ENCODE results near the gene DOCK4. TPM values are rescaled to one million over a fixed set of nuclear protein-coding genes. Genes with fewer than 3 reads are reported as not detected.

The DOCK4 gene
- total RNA-seq, 1 donor, result 31.8 TPM

DNA sequence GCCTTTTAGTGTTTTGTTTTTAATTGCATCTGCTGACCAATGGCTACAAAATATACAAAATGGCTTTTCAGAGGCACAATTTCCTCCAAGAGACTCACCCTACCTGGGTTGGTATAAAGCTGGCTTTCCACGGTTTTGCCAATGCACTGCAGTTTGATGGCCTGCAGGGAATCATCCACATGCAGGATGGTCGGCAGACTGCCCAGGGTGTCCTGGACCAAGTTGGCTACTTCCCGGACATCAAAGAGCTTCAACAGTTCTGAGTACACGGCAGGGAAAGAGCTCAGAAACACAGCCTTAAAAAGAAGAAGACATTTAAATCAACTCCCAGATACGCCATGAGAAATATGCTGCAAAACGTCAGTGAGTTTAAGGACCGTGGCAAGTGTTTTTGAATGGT is 342.9 kb downstream of the DOCK4 start:
- no peaks in the 10 kb centered on the region for H4K20me1 ChIP-seq (ENCODE audit: insufficient read depth, low read length)
- H3K27me3 ChIP-seq (ENCODE audit: insufficient read depth, low read length), result no peaks in the 10 kb centered on the region
- no peak overlapping the region for H3K27ac ChIP-seq (ENCODE audit: low read depth, low read length)
- TF ChIP-seq, protein P1, sequence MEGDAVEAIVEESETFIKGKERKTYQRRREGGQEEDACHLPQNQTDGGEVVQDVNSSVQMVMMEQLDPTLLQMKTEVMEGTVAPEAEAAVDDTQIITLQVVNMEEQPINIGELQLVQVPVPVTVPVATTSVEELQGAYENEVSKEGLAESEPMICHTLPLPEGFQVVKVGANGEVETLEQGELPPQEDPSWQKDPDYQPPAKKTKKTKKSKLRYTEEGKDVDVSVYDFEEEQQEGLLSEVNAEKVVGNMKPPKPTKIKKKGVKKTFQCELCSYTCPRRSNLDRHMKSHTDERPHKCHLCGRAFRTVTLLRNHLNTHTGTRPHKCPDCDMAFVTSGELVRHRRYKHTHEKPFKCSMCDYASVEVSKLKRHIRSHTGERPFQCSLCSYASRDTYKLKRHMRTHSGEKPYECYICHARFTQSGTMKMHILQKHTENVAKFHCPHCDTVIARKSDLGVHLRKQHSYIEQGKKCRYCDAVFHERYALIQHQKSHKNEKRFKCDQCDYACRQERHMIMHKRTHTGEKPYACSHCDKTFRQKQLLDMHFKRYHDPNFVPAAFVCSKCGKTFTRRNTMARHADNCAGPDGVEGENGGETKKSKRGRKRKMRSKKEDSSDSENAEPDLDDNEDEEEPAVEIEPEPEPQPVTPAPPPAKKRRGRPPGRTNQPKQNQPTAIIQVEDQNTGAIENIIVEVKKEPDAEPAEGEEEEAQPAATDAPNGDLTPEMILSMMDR (IDR thresholded peaks at IDR 0.05; ENCODE audit: extremely low read depth, low read depth, low read length), result no peak
- no peaks in the 10 kb centered on the region for H3K79me2 ChIP-seq (ENCODE audit: insufficient read depth, low read length)
- H2AFZ ChIP-seq (ENCODE audit: low read length), result no peak overlapping the region
- H3K4me2 ChIP-seq (ENCODE audit: insufficient read depth, low read length), result no peak overlapping the region
- H3K9me3 ChIP-seq (ENCODE audit: low read depth, low read length), result no peaks in the 10 kb centered on the region
- H3K4me3 ChIP-seq (ENCODE audit: insufficient read depth, low read length), result no peak overlapping the region
- H3K4me1 ChIP-seq (ENCODE audit: insufficient read depth, low read length), result no peaks in the 10 kb centered on the region
- no peak for DNase-seq (ENCODE audit: insufficient read length, low spot score, missing footprints)
- no peaks in the 10 kb centered on the region for H3K36me3 ChIP-seq (ENCODE audit: insufficient read depth, low read length)

DNA sequence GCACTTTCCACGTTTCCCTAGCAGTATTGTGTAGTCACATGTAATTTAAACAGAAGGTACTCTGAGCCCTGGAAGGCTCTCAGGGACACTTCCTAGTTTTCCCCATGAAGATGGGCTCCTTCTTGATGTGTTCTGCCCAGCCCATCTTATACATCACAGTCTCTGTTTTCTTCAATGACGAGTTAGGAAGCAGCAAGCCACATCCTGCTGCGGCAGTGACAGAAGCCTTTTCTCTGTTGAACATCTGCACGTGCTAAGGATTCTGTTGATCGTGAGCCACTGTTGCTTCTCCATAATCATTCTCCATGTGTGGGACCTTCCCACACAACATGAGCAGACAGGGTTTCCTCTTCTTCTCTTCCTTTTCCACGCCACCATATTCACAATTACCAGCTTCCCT is 346.0 kb downstream of the DOCK4 start:
- H3K36me3 ChIP-seq (ENCODE audit: insufficient read depth, low read length), result no peaks in the 10 kb centered on the region
- H3K9me3 ChIP-seq (ENCODE audit: low read depth, low read length), result no peaks in the 10 kb centered on the region
- DNase-seq (ENCODE audit: insufficient read length, low spot score, missing footprints), result no peak
- no peak overlapping the region for H3K27ac ChIP-seq (ENCODE audit: low read depth, low read length)
- TF ChIP-seq, protein P1 (IDR thresholded peaks at IDR 0.05; ENCODE audit: extremely low read depth, low read depth, low read length), result no peak
- no peak overlapping the region for H3K4me2 ChIP-seq (ENCODE audit: insufficient read depth, low read length)
- H4K20me1 ChIP-seq (ENCODE audit: insufficient read depth, low read length), result no peaks in the 10 kb centered on the region
- H2AFZ ChIP-seq (ENCODE audit: low read length), result no peak overlapping the region
- H3K4me1 ChIP-seq (ENCODE audit: insufficient read depth, low read length), result no peaks in the 10 kb centered on the region
- no peak overlapping the region for H3K4me3 ChIP-seq (ENCODE audit: insufficient read depth, low read length)
- no peaks in the 10 kb centered on the region for H3K79me2 ChIP-seq (ENCODE audit: insufficient read depth, low read length)
- H3K27me3 ChIP-seq (ENCODE audit: insufficient read depth, low read length), result no peaks in the 10 kb centered on the region

DNA sequence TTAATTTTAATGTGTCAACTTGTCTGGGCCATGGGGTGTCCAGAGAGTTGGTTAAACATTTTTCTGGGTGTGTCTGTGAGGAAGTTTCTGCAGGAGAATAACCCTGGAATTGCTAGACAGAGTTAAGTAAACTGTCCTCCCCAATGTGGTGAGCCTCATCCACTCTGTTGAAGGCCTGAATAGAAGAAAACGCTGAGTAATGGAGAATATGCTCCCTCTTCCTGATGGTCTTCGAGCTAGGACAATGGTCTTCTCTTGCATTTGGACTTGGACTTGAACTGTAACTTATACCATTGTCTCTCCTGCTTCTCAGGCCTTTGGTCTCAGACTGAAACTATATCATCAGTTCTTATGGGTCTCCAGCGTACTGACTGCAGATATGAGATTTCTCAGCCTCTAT is 347.9 kb downstream of the DOCK4 start:
- H3K79me2 ChIP-seq (ENCODE audit: insufficient read depth, low read length), result no peaks in the 10 kb centered on the region
- TF ChIP-seq, protein P1 (IDR thresholded peaks at IDR 0.05; ENCODE audit: extremely low read depth, low read depth, low read length), result no peak
- no peak overlapping the region for H3K4me3 ChIP-seq (ENCODE audit: insufficient read depth, low read length)
- DNase-seq (ENCODE audit: insufficient read length, low spot score, missing footprints), result no peak
- no peaks in the 10 kb centered on the region for H4K20me1 ChIP-seq (ENCODE audit: insufficient read depth, low read length)
- H3K27me3 ChIP-seq (ENCODE audit: insufficient read depth, low read length), result no peaks in the 10 kb centered on the region
- no peaks in the 10 kb centered on the region for H3K36me3 ChIP-seq (ENCODE audit: insufficient read depth, low read length)
- no peaks in the 10 kb centered on the region for H3K9me3 ChIP-seq (ENCODE audit: low read depth, low read length)
- no peak overlapping the region for H2AFZ ChIP-seq (ENCODE audit: low read length)
- no peak overlapping the region for H3K27ac ChIP-seq (ENCODE audit: low read depth, low read length)
- peaks cover 3% of the 10 kb centered on the region for H3K4me1 ChIP-seq (ENCODE audit: insufficient read depth, low read length)
- no peak overlapping the region for H3K4me2 ChIP-seq (ENCODE audit: insufficient read depth, low read length)

DNA sequence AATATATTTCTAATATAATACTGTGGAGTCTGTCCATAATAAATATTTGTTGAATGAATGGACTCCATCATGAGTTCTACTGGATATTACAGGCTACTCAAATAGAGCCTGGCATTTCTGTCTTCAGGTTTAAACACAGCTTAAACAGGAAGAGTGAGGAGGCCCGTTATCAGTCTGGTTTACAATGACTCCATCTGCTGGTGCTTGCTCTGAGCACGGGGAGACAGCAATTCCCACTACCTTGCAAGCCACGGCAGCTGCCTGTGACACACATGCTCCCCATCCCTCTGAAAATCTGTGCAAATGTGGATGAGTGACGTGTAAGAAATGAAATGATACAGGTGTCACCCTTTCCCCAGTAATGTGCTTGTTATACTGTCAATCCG is 350.4 kb downstream of the DOCK4 start:
- Histone ChIP-seq H4K20me1 (ENCODE audit: insufficient read depth, low read length) (no peaks in the 10 kb centered on the region), H3K79me2 (ENCODE audit: insufficient read depth, low read length) (no peaks in the 10 kb centered on the region), H3K9me3 (ENCODE audit: low read depth, low read length) (no peaks in the 10 kb centered on the region), H3K4me3 (ENCODE audit: insufficient read depth, low read length) (no peak overlapping the region), H2AFZ (ENCODE audit: low read length) (no peak overlapping the region), H3K4me2 (ENCODE audit: insufficient read depth, low read length) (no peak overlapping the region), H3K27ac (ENCODE audit: low read depth, low read length) (no peak overlapping the region), H3K36me3 (ENCODE audit: insufficient read depth, low read length) (no peaks in the 10 kb centered on the region), H3K4me1 (ENCODE audit: insufficient read depth, low read length) (peaks cover 3% of the 10 kb centered on the region), H3K27me3 (ENCODE audit: insufficient read depth, low read length) (no peaks in the 10 kb centered on the region)
- no peak for DNase-seq (ENCODE audit: insufficient read length, low spot score, missing footprints)
- TF ChIP-seq, protein P1 (IDR thresholded peaks at IDR 0.05; ENCODE audit: extremely low read depth, low read depth, low read length), result peak; percentile 12
